Ovary (tissue), 3 donors: Measurements from ENCODE around the gene UGT1A4.

ENCODE experiments used
- CTCF ChIP-seq, 3 donors: fragments of 450-650 bp in 2 of 3; fragments of 200-600 bp in 1 of 3; IDR thresholded peaks; one replicate each; pipeline versions ENCODE4 v1.5.1 to v1.8.0; 2016 to 2022; ENCODE audit warnings: antibody characterized with exemption in 3 of 3, mild to moderate bottlenecking in 1 of 3
- POLR2A ChIP-seq: fragments of 450-650 bp; IDR thresholded peaks from one replicate; pipeline ENCODE4 v1.6.1; 2017; ENCODE audit warnings: antibody characterized with exemption, mild to moderate bottlenecking, moderate library complexity
- donor health status: DM: no; HTN: no; CAD: no.

DNA sequence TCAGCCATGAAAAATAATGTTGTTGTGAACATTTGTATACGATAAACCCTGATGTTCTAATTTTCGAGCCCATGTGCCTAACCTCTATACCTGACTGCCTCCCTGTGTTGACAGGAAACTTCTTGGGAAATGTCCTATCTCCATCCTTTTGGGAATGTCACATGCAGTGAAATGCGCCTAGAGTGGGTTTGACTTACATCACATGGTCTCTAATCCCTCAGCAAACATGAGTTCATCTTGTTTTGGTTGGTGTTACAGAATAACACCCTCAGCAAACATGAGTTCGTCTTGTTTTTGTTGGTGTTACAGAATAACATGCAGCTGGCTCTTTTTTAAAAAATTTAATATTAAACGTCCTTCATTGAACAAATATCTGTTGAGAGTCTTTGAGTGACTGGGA lies 30.2 kb upstream of the UGT1A4 start:
- TF ChIP-seq CTCF (IDR thresholded peaks at IDR 0.05), result no peak
- TF ChIP-seq POLR2A, result no peak
